DMS 273 treated with DMSO at 0.1 percent for 48 hours (cell line): ENCODE data around the gene PTPRT.
"Not testable (repeated sequence)": the region's sequence is repeated elsewhere in the genome, so short reads cannot be mapped to it uniquely, and the experiment has no call there.

Experiments
- DNase-seq: peaks from one replicate; lab custom pipeline; 2025; lab: John Stamatoyannopoulos, UW

The PTPRT gene

DNA sequence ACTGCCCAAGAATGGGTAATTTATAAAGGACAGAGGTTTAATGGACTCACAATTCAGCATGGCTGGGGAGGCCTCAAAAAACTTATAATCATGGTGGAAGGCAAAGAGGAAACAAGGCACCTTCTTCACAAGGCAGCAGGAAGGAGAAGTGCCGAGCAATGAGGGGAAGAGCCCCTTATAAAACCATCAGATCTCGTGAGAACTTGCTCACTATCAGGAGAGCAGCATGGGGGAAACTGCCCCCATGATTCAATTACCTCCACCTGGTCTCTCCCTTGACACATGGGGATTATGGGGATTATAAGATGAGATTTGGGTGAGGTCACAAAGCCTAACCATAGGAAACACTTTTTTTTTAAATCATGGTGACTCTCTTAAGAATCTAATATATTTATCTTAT is 278.9 kb downstream of the PTPRT start:
- DNase-seq: not testable (repeated sequence)

- no peak for DNase-seq
These were observed 282.0 kb downstream of the PTPRT start for GRCh38 chr20:42907730-42908129.

- no peak for DNase-seq
These were observed 283.6 kb downstream of the PTPRT start for GRCh38 chr20:42906120-42906519.

DNA sequence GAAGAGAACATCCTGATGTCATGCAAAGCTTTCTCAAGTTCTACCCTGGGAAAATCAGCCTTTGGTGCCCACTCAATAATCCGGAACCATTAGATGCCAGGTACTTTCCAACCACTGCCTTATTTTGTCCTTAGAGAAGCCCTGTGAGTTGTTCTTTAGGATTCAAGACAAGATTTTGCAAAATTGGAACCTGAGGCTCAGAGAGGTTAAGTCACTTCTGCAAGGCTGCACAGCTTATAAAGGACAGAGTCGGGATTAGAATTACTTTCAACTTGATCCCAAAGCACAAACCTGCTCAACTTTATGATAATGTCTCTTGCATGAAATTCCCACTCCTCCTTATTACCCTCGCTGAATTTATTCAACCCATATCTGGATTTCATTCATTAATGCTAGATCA is 287.2 kb downstream of the PTPRT start:
- DNase-seq: no peak

DNA sequence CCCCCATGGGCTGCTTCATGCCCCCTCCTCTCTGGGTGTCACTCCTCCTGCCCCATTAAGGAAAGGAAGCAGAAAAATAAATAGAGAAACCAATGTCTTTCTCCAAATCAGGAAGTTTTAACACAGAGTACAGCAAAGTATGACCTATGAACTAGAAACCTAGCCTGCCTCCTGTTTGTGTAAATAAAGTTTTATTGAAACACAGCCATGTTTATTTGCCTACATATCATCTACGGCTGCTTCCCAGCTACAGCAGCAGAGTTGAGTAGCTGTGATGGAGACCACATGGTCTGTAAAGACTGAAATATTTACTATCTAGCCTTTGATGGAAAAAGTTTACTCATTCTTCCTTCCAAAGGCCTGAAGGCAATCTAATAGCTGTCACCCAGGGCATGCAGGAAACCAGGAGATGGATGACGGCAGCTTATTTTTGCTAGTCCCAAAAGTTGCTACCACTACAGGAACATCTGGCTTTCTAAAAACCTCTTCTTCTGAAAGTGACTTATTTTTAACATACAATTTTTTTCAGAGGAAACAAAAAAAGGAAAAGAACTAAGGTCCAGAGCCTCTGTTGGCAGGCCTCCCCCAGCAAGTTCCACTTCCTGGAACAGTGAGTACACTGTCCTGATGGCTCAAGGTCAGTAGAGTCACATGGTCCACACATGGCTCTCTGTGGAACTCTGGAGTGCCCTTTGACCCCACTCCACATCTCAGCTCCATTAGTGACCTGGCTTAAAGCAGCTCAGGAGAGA is 287.8 kb downstream of the PTPRT start:
- no peak for DNase-seq

DNA sequence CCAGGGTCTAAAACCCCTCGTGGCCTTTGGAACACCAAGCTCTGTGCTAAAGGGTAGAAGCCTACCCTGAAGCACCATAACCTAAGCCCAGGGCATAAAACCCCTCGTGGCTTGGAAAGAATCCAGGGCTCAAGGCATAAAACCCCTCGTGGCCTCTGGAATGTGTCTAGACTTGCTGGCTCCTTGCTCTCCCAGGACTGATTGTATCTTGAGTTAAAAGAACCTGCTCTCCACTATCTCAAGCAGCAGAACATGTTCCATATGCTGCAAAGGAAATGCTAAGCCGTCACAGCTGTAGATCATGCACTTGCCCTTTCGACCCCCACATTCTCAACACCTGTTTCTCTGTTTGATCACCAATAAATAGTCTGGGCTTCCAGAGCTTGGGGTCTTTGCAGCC is 288.9 kb downstream of the PTPRT start:
- not testable (repeated sequence) for DNase-seq

GRCh38 chr20:42895020-42895419 is 294.7 kb downstream of the PTPRT start:
- no peak for DNase-seq

- no peak for DNase-seq
These were observed 295.2 kb downstream of the PTPRT start for GRCh38 chr20:42894483-42894882.

DNA sequence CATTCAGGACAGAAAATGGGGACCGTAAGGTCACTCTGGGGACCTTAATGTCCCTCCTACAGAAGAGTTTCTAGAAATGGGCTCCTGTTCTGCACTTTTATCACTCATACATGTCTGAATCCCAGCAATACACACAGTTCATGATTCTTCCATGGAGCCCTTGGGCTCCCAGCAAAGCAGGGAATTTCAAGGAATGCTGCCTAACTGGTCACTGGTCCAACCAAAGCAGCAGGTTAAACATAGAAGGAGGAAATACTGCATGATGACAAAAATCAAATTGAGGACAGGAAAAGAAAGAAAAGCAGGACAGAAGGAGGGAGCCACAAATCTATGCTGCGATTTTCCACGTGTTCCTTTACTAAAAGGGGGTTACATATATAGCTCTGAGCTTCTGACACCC is 300.2 kb downstream of the PTPRT start:
- no peak for DNase-seq

- no peak for DNase-seq
These were observed 302.4 kb downstream of the PTPRT start for GRCh38 chr20:42887281-42887680.

- DNase-seq: no peak
These were observed 302.9 kb downstream of the PTPRT start for GRCh38 chr20:42886801-42887200.

GRCh38 chr20:42886046-42886445 is 303.7 kb downstream of the PTPRT start:
- no peak for DNase-seq

DNA sequence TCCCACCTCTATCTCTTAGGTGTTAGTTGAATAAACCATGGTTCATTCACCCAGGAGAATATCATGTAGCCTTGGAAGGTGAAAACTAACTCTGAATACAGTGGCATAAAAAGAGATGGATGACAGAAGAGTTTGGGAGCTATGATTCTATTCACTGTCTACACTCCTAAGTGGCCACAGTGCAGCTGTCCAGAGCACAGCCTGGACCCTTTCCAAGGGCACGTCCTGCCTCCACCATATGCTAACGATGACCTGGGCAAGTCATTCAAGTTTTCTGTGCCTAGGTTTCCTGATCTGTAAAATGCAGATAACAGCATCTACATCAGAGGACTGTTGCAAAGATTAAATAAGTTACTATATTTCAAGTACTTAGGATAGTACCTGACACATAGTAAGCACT is 314.1 kb downstream of the PTPRT start:
- DNase-seq: no peak

GRCh38 chr20:42873259-42873658 is 316.4 kb downstream of the PTPRT start:
- no peak for DNase-seq

GRCh38 chr20:42864116-42864515 is 325.6 kb downstream of the PTPRT start:
- no peak for DNase-seq

GRCh38 chr20:42862446-42862845 is 327.3 kb downstream of the PTPRT start:
- DNase-seq: no peak

DNA sequence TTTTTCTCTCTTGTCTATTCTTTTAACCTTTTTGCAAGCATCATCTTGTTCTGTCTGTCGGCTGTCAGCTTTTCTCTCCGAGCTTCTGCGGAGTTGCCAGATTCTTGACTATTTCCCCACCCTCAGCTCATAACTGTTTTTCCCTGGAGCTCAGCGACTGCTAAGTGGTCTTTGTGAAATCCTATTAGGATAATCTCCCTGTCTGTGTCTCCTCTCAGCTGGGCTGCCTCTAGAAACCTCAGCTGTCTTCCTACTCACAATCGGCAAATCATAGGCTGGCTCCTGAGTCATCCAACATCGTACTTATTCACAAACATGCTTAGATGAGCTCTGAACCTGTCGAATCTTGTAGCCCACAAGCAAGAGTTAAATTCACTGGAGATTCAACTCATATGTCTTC is 332.3 kb downstream of the PTPRT start:
- no peak for DNase-seq

GRCh38 chr20:42855896-42856295 is 333.8 kb downstream of the PTPRT start:
- DNase-seq: no peak

DNA sequence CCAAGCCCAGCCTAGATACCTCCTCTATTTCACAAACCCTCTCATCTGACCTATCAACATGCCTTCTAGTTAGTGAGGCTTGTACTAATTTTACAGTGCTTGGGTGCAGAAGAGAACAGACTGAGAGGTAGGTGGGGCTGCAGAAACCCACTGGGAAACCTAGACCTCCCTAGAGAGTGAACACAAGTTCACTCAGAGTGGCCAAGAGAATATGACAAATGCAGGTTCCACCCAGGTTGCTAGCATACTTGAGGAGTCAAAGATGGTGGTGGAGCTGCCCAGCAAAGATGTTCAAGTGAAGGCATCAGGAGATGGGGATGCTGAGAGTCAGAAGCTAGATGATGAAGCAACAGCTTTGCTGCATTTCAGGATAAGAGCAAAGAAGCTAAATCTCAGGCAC is 337.0 kb downstream of the PTPRT start:
- DNase-seq: no peak

- DNase-seq: no peak
These were observed 342.8 kb downstream of the PTPRT start for GRCh38 chr20:42846784-42847490.

GRCh38 chr20:42844751-42845150 is 345.0 kb downstream of the PTPRT start:
- no peak for DNase-seq

- DNase-seq: no peak
These were observed 352.2 kb downstream of the PTPRT start for GRCh38 chr20:42837456-42837855.

DNA sequence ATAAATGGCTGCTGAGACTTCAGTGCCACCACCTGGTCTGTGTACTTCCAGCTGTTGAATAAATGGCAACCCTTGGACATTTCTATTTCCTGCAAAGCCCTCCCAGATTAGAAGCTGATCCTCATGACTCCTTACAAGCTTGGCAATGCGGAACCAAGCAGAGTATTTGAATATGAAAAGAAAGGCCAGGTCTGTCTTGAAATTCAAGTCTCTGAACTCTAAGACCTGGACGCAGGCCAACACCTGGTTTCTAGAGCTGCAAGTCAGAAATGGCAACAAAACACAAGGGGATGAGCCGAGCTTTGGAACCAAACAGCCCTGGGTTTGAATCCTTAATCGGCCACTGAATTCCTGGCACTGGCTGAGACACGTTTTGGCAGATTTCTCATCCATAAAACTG is 353.4 kb downstream of the PTPRT start:
- DNase-seq: no peak

- DNase-seq: no peak
These were observed 381.8 kb downstream of the PTPRT start for GRCh38 chr20:42807876-42808275.
